Middle frontal gyrus (tissue), 1 donor: ENCODE results near the gene NUP205.
"Not testable (repeated sequence)": the region's sequence is repeated elsewhere in the genome, so short reads cannot be mapped to it uniquely, and the experiment has no call there.

Experiments used
- DNase-seq: peaks from one replicate; pipeline ENCODE4 v3.0.0-alpha.2; 2015; ENCODE audit warnings: low spot score; ENCODE audit errors: extremely low spot score

The NUP205 gene

DNA sequence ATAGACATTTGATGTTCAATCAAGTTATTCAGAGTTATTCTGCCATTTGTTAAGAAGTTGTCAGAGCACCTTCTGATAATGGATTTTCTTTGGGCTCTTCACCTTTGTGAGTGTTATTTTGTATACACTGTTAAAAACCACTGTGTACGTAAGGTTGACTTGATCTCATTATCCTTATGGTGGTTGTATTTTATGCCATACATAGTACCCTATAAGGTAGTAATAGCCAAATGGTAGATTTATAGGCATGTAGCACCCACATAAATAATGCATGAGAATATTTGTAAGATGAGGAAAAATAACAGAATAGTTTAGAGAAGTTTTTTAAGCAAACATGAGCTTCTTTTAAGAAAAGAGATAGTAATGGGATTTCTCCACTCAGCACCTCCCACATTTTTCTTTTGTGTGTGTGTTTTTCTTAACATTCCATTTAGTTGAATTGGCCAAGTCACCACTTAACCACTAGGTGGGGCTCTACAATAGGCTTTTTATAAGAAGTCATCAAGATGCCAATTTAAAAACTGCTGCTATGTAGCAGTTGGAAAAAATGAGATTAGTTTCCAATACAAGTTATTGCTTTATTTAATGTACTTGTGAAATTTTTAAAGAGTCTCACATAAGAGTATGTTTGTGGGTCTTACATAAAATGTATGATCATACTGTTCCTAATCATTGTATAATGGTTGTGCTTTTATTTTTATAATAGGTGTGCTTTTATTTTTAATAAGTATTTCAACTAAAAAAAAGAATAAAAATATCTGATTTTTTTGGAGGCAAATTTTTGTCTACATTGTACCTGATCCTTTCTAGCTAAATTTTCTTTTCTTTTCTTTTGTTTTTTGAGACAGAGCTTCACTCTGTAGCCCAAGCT lies 63.5 kb downstream of the NUP205 start:
- peak; percentile 66 for DNase-seq

DNA sequence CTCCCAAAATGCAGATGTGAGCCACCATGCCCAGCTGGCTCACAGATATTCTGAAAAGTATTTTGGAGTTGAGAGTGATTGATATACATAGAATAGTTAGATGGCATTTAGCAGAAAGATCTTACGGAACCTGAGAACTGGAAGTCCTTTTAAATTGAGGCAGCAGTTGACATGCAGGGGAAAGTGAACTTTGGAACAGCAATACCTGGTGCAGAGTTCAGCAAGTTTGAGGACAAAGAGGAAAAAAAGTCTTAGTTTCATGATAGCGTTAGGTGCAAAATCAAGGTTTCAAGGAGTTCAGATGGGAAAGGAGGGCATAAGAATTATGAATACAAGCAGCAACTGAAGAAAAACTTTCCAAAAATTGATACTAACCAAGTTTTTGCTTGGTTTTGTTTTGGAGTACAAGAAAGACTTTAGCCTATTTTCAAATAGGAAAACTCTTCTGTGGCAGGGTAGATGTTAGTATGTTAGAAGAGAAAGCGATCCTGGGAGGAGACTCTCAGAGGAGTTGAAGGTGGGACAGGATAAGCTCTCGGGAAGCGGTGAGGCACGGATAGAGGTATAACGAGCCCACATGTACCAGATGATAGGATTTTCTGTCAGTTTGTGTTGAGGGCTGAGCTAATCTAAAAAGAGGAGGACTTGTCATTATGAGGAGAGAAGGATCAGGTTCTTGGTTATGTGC lies 76.6 kb downstream of the NUP205 start:
- no peak for DNase-seq

DNA sequence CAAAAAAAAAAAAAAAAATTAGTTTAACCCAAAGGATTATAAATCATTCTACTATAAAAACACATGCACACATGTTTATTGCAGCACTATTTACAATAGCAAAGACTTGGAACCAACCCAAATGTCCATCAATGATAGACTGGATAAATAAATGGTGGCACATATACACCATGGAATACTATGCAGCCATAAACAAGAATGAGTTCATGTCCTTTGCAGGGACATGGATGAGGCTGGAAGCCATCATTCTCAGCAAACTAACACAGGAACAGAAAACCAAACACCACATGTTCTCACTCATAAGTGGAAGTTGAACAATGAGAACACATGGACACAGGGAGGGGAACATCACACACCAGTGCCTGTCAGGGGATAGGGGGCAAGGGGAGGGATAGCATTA lies 82.0 kb downstream of the NUP205 start:
- not testable (repeated sequence) for DNase-seq

DNA sequence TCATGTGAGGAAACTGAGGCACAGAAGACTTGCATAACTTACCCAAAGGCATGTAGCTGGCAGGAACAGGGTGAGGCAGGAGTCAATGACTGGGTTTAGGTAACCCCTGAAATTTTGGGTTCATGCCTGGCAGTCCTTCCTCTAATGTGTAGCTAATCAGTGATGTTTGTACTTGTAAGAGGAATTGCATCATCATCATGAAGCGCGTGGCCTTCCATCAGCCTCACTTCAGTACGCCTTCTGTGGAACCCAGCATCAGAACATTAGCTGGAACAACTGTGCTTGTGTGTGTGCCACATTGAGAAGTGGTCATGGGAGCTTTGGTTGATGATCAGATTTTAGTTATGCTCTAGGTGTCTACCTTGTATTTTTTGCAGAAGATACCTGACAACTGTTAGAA lies 86.4 kb downstream of the NUP205 start:
- no peak for DNase-seq

DNA sequence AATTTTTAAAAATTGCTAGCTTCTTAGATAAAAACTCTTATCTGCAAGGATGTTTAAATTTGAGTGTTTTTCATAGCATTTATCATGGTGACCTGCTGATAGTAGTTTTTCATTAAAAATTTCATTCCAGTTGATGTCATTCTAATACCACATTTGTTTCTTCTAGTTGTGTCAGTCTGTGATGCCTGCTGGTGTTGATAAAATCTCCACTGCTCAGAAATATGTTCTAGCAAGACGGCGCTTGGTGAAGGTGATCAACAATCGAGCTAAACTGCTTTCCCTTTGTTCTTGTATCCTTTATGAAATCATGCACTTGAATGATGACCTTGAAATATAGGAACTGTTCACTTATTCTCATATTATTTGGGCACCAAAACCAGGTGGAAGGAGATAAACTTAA lies 87.0 kb downstream of the NUP205 start:
- no peak for DNase-seq

DNA sequence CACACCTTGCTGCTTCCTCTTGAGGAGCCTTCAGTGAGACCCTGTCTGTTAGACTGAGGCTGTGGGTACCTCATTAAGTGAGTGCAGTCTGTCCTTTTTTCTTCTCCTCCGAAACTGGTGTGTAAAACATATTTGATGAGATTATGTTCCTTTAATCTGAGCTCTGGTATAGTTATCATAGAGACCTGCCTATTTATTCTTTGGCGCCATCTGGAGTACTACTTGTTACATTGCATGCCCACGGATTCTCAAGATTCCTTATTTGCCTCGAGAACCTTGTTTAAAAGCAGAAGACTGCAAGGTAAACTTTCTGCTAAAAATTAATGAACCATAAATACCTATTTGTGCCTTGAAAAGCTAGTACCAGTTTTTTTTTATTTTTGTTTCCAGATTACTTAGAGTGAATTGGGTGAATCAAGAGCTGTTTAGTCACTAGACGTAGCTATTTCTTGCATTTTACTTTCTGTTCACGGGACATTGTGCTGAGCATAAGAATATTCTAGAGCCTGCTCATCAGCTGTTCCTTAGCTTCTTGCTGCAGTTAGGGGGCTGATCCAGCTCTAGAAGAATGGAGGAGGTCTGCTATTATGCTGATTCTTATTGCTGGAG lies 87.7 kb downstream of the NUP205 start:
- DNase-seq = peak; percentile 50

DNA sequence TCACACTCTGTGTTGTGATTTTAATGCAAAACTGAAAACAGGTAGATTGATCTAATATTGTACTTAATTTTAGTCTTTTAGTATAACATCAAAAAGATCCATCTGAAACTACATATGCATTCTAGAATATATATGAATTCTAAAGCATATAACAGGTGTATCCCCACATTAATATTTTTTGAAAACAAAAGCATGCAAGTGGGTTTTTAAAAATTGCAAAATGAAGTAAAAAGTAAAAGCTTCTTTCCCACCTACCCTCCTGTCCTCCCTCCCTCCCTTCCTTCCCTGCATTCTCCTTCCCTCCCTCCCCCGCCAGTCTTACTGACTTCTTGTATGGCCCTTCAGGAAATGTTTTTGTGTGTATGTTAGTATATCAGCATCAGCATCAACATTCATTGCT lies 90.0 kb downstream of the NUP205 start:
- DNase-seq = no peak

DNA sequence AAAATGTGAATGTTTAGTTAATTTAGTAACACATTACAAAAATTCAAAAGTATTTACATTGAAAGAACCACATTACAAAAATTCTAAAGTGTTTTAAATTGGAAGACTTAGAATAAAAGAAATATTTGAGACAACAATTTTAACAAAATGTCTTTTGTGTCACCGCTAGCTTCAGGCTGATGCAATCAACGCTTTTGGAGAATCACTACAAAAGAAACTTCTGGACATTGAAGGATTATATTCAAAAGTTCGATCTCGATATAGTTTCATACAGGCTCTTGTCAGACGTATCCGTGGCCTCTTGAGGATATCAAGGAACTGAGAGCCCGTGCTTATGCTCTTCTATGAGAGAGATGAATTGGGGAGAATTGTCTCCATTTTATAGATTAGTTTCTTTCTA lies 90.5 kb downstream of the NUP205 start:
- DNase-seq = no peak

DNA sequence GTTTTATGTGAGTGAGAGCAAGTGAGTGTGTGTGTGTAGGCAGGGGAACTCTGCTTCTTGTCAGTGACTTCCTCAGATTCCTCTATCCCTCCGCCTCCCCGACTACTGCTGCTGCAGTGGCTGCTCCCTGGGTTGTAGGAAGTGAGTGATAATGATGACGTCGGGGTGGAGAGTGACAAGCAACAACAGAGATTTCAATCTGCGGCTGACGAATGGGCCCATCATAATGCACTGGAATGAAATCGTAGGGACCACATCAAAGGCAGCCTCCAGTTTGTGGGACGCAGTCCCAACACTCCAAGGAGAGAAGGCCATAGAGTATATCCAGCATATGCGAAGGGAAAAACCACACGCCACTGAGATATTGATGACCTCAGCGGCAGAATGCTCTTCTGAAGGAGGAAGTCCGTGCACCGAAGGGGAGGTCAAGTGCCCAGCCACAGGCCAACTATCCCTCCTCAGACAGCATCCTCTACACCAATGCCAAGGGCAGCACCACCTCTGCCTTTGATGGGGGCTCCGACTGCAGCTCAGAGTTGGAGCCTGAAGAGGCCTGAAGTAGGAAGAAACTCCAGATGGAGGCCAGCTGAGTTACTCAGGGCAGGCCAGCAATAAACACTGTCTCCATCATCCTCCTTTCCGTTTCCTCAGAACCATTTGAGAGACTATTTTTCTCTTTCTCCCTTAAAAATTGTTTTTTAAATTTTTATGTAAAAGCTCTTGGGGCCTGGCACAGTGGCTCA lies 93.3 kb downstream of the NUP205 start:
- peak; percentile 18 for DNase-seq

DNA sequence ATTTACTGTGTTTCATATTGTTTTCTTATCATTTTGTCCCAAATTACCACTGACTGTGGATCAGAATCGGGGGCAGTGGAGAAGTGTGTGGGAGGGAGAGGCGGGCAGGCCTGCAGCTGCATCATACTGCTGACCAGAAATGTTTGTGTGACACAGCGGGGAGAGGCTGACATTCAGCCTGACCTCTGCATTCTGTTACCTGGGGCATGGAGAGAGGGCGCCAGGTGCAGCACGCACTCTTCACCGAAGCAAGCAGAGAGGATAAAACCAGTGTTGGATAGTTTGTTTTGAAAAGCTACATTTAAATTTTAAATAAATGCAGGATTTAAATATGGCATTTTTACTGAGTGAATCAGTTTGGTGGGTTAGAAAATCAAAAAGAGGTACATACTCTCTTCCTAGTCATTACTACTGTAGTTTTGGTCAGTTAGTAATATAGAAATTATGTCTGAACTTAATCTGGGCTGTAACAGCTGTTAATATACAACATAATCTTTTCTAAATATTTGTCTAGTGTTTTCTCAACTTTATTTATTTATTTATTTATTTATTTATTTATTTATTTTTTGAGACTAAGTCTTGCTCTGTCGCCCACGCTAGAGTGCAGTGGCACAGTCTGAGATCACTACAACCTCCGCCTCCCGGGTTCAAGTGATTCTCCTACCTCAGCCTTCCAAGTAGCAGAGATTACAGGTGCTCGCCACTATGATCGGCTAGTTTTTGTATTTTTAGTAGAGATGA lies 95.8 kb downstream of the NUP205 start:
- DNase-seq = no peak

DNA sequence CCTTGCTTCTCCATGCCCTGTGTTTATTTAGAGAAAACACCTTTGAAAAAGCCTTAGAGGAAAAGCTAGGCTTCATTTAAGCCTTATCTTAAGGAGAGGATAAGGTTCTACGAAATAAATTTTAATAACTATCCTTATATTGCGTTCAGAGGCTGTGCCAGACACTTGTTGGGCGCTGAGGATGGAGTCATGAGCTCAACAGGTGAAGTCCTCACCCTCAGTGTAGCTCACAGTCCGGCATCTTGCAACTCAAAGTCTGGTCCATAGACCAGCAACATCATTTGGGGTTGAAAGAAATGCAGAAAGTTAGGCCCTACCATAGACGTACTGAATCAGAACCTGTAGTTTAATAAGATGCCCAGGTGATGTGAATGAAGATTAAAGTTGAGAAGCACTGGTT lies 100.8 kb downstream of the NUP205 start:
- no peak for DNase-seq

DNA sequence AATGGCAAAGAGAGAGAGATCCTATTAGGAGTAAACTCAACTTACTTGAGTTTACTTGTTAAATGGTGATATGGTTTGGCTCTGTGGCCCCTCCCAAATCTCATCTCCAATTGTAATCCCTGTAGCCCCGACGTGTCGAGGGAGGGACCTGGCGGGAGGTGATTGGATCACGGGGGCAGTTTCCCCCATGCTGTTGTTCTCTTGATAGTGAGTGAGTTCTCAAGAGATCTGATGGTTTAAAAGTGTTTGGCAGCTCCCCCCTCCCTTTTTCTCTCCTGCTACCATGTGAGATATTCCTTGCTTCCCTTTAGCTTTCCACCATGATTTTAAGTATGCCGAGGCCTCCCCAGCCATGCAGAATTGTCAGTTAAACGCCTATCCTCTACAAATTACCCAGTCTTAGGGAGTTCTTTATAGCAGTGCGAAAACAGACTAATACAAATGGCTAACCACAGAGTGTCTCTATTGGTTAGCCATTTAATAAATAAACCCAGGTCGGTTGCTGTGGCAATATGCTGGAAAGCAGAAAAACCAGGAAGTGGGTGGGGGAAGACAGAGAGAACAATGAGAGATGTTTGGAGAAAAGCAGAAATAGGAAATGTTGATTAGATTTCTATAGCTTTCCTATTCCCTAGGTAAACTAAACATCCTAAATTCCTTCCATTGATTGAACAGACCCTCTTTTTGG lies 101.6 kb downstream of the NUP205 start:
- no peak for DNase-seq

DNA sequence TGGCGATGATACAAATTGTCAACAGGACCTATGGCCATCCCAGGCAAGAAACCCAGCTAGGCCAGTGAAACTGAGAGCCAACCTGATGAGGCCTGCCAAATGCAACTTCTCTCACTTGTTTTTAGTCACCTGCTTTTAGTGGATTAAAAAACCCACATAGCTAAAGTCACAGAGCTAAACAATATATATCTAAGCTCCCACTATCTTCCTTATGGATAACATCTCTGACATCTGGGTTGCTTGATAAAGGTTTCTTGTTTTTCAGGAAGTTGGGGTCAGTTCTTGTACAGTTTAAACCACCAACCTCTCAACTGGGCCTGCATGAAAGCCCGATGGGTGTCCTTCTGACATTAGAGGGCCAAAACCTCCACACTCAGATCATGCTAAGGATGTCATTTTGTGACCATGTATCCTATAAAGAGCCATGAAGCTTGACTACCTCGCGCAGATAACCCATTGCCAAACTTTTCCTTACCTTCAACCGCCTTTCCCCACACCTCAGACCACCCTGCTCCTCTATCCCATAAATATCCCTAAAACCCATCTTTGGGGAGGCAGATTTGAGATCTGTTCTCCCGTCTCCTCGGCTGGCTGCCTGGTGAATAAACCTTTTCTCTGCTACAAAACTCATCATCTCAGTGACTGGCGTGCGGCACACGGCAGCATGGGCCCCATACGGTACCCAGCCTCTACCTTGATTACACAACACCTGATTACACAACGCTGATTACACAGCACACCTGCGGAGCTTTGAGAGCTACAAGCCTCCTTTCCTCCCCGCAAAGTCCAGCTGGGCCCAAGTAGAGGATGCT lies 103.8 kb downstream of the NUP205 start:
- no peak for DNase-seq

DNA sequence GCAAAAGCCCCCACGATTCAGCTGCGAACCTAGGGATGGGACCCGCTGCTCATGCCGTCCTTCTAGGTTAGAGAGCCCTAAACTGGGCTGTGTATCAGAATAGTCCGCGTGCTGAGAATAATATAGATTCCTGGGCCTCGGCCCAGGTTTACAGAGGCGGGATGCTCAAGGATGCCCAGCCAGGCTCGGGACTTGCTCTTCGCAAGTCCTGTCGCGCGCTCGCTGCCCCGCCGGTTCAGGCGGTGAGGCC lies 104.3 kb downstream of the NUP205 start:
- DNase-seq = no peak

DNA sequence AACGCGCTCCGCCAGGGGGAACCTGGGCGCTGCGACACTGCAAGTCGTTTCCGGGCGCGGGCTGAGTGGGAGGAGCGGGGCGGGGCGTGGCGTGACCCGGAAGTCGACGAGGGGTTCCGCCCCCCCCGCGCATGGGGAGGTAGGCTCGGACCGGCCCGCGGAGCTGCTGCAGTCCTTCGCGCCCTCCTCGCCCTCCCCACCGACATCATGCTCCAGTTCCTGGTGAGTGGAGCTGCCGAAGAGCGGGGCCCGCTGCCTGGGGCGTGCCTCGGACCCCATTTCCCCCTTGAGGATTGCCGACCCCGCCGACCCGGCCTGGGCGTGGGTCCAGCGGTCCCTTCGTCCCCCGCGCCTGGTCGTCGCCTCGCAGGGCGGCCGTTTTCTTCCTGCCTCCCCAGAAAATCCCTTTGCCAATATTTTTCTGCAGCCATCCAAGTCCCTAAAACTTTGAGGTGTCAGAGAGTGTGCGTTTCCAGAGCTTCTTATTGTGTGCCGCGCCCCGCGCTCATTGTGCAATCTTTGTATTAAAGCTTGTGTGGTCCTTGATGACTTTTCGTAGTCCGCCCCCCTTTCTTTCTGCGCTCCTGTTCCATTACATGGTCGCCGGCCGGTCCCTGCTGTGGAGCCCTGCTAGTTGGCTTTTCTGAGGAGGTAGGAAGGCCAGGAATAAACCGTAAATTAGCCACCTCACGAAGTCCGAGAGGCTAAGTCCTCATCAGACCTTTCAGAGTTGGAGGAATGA lies 104.8 kb downstream of the NUP205 start, which contains the start of gene STMP1:
Gene STMP1, plus strand, starts transcription at position 142 of the 742 bp plus-strand sequence.
- DNase-seq = peak; percentile 85

DNA sequence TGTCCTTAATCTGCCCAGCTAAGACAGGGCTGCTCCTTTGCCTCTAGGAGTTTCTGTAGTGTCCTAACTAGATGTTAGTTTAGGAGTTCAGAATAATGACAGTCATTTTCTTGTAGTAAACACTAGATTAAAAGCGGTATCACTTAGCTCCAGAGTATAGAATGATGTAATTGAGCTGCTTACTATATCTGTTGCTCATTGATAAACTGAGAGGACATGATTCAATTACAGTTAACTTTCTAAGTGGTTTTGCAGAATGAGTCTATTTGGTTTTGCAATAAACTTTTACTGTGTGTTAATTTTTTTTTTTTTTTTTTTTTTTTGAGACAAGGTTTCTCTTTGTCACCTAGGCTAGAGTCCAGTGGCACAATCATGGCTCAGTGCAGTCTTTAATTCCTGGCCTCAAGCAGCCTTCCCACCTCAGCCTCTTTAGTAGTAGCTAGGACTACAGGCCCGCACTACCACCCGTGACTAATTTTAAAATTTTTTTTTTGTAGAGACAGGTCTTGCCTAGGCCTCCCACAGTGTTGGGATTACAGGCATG lies 106.4 kb downstream of the NUP205 start:
- no peak for DNase-seq

DNA sequence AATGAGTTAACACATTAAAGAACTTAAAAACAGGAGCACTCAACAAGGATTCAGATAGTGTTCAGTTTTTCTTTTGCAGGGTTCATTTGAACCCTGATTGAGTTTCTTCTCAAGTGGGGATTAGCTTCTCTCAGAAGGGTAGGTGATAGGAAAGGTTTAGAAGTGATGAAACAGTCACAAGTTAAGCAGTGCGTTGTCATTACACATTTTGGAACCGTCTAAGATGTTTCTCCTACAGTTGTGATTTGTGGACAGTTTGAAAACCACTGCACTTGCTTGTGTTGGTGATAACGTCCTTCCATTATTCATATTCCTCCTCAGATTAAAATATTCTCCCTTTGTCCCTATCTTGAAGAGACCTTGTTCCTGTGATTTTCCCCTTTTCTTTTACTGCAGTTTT lies 107.3 kb downstream of the NUP205 start:
- no peak for DNase-seq

DNA sequence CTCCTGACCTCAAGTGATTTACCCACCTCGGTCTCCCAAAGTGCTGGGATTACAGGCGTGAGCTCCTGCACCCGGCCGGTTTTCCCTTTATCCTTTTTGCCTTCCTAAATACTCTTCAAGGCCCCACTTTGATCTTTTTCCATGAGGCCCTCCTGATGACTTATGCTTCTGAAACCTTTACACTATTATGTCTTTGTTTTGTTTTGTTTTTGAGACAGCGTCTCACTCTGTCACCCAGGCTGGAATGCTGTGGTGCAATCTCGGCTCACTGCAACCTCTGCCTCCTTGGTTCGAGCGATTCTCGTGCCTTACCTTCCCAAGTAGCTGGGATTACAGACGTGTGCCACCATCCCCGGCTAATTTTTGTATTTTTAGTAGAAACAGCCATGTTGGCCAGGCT lies 108.4 kb downstream of the NUP205 start:
- DNase-seq = no peak

DNA sequence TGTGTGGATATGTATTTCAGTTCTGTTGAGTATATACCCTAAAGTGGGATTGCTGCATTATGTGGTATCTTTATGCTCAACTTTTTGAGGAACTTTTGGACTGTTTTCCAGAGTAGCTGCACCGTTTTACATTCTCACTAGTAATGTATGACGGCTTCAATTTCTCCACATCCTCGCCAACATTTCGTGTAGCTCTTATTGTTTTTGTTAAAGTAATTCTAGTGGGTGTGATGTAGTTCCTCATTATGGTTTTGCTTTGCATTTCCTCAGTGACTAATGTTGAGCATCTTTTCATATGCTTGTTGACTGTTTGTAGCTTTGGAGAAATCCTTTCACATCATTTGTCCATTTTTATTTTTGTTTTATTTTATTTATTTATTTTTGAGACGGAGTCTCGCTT lies 109.1 kb downstream of the NUP205 start:
- no peak for DNase-seq
